Gastrocnemius medialis (tissue), 4 donors: ENCODE results near the gene TEKT1. TPM values are rescaled to one million over a fixed set of nuclear protein-coding genes. Genes with fewer than 3 reads are reported as not detected.
A peak's percentile ranks its signal among the peaks of the same experiment; 100 is the strongest.
"Not testable (repeated sequence)": the region's sequence is repeated elsewhere in the genome, so short reads cannot be mapped to it uniquely, and the experiment has no call there.

Source experiments
- ATAC-seq, 2 donors: fragments of 150-250 bp; one replicate each; pipeline ENCODE4 v1.9.1; 2016
- DNase-seq, 2 donors: peaks; one replicate each; pipeline ENCODE4 v3.0.0-alpha.2; 2019
- H3K27ac ChIP-seq, 4 donors: fragments of 200-600 bp; sonication (generic); 1 replicate in 1 of 4; 2 replicates in 3 of 4; pipeline ENCODE4 v1.5.1; 2016 to 2018; ENCODE audit warnings: mild to moderate bottlenecking in 2 of 4, moderate library complexity in 1 of 4
- H3K27me3 ChIP-seq, 3 donors: fragments of 200-600 bp; sonication (generic) in 2 of 3; 1 replicate in 1 of 3; 2 replicates in 2 of 3; pipeline versions ENCODE4 v1.5.1 to v1.6.0; 2016 to 2019; ENCODE audit warnings: mild to moderate bottlenecking in 1 of 3, moderate library complexity in 1 of 3
- H3K36me3 ChIP-seq, 2 donors: fragments of 200-600 bp; sonication (generic) in 1 of 2; one replicate each; pipeline ENCODE4 v1.5.1; 2017 to 2018
- H3K4me1 ChIP-seq, 2 donors: fragments of 200-600 bp; sonication (generic) in 1 of 2; one replicate each; pipeline ENCODE4 v1.5.1; 2016 to 2017; ENCODE audit warnings: mild to moderate bottlenecking in 2 of 2
- H3K4me3 ChIP-seq, 4 donors: fragments of 200-600 bp; sonication (generic) in 3 of 4; 1 replicate in 1 of 4; 2 replicates in 3 of 4; pipeline ENCODE4 v1.5.1; 2016 to 2019; ENCODE audit warnings: mild to moderate bottlenecking in 2 of 4
- H3K9me3 ChIP-seq, 3 donors: fragments of 200-600 bp; sonication (generic) in 2 of 3; 1 replicate in 1 of 3; 2 replicates in 2 of 3; pipeline ENCODE4 v1.5.1; 2016 to 2019
- CTCF ChIP-seq, 5 experiments: fragments of 450-650 bp in 3 of 5; fragments of 200-600 bp in 2 of 5; sonication (generic) in 2 of 5; IDR thresholded peaks in 4 of 5; conservative IDR thresholded peaks in 1 of 5; 1 replicate in 4 of 5; 2 replicates in 1 of 5; pipeline ENCODE4 v1.5.1; 2016 to 2019; ENCODE audit warnings: antibody characterized with exemption in 5 of 5, mild to moderate bottlenecking in 3 of 5, moderate library complexity in 3 of 5
- POLR2A ChIP-seq, 2 donors: fragments of 450-650 bp; IDR thresholded peaks; one replicate each; pipeline ENCODE4 v1.6.1; 2017; ENCODE audit warnings: antibody characterized with exemption in 2 of 2, mild to moderate bottlenecking in 2 of 2, moderate library complexity in 2 of 2
- in situ Hi-C, 4 donors: fragments of 200-750 bp; cut with MboI; loops; one replicate each; pipeline versions ENCODE4 v1.15.0 to v1.8.0; 2017; ENCODE audit warnings: low sequenced_read_pairs in 4 of 4
- intact Hi-C: fragments of 100-400 bp; cut with DNase I; formaldehyde crosslinking; loops from one replicate; pipeline ENCODE4 v1.15.1; 2023; ENCODE audit warnings: low total_unique reads
- total RNA-seq, 4 donors: library from RNA; depleted of rRNA; stranded (reverse); fragments of >200 nt; gene quantifications; one replicate each; pipeline versions ENCODE4 v1.1.0 to v1.2.3, GENCODE V29; 2016

The TEKT1 gene
- not detected for total RNA-seq

DNA sequence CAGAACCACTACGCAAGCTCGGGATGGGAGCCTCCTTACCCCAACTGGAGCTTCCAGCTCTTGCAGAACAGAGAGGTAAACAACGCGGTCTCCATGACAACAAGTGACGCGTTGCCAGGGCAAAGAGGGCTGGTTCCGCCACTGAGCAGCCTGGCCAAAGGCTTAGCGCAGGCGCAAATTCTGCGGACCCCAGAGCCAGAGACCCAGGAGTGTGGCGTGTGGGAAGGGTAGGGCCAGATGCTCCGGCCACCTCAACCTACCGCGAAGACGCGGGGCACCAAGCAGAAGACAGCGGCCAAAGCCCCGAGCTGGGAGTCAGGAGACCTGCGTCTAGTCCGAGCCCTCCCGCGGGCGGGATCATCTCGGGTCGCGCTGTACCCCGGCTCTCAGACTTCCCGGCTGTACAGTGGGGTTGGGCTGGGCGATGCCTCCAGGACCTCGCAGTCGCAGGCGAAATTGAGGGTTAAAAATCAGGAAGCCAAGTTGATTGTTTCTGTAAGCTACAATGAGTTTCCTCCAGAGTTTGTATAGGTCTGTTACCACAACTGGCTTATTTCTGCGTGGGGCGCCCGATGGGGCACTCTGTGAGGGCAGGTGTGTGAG is at the start of gene TEKT1:
Gene TEKT1 (minus strand): TSS at position 69 of the 603 bp plus-strand sequence. CDS start 1,353 bp downstream, outside the sequence.
- TF ChIP-seq CTCF (IDR thresholded peaks at IDR 0.05 in 4 of 5, conservative IDR thresholded peaks at IDR 0.05 in 1 of 5) (no peak), POLR2A (IDR thresholded peaks at IDR 0.05) (no peak)
- ATAC-seq (no peak), DNase-seq (peak; percentile 25 to 32)
- H3K4me1 ChIP-seq: no peaks in the 10 kb centered on the region
- in situ Hi-C loops: loop anchor here in 2 of 4 donors (25.0 kb wide), 2 partner anchors 144 to 169 kb away; partner anchors contain the start of genes C17orf100 (in 1 of the 2) and MED31 (in 1 of the 2)
- H3K27me3 ChIP-seq: peaks cover 27 to 51% (median 49%) of the 10 kb centered on the region in 3 donors
- H3K4me3 ChIP-seq: peak within 1 kb of the TSS in 3 of 4 donors; percentile 6 to 37 (median 23)
- H3K36me3 ChIP-seq: no peaks in the 10 kb centered on the region
- H3K9me3 ChIP-seq: no peaks in the 10 kb centered on the region
- intact Hi-C loops: no loop called here
- H3K27ac ChIP-seq: no peak within 1 kb of the TSS

DNA sequence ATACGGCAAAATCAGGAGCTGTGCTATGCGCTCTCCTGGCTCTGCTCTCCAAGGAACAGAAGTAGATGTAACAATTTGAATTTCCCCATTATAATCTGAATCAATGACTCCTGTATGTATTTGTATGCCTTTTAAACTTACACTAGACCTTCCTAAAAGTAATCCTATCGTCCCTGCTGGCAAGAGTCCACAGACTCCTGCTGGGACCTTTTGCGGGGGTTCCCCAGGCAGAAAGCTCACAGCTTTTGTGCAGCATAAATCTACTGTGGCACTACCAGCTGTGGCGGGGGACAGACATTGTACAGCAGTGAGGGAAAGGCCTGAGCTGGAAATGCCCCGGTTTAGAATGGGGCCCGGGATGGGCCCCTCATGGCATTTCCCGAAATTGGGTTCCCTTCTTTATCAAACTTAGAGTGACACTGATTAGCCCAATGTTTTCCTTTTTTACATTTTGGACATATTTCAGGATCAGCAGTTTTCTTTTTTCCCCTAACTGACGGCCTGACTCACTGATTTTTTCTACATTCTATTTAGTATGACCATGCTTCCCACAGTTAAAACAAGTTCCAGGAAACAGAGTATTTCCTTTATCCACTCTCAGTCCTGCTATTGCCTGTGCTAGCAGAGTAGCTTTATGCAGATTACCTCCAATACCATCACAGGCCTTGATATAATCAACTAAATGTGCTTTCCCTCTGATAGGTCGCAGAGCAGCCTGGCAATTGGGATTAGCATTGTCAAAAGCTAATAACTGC is 47.9 kb upstream of the TEKT1 start:
- intact Hi-C loops, in situ Hi-C loops, H3K27me3 ChIP-seq, H3K4me1 ChIP-seq, H3K27ac ChIP-seq, H3K36me3 ChIP-seq, H3K4me3 ChIP-seq, DNase-seq, H3K9me3 ChIP-seq, ATAC-seq: not testable (repeated sequence)

DNA sequence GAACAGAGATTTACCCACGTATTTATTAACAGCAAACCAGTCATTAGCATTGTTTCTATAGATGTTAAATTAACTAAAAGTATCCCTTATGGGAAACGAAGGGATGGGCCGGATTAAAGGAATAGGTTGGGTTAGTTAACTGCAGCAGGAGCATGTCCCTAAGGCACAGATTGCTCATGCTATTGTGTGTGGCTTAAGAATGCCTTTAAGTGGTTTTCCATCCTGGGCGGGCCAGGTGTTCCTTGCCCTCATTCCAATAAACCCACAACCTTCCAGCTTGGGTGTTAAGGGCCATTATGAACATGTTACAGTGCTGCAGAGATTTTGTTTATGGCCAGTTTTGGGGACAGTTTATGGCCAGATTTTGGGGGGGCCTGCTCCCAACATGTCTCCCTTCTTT is 43.7 kb upstream of the TEKT1 start:
- H3K36me3 ChIP-seq, H3K27ac ChIP-seq, DNase-seq, intact Hi-C loops, ATAC-seq, H3K4me1 ChIP-seq, H3K4me3 ChIP-seq, H3K27me3 ChIP-seq, in situ Hi-C loops, H3K9me3 ChIP-seq: not testable (repeated sequence)

DNA sequence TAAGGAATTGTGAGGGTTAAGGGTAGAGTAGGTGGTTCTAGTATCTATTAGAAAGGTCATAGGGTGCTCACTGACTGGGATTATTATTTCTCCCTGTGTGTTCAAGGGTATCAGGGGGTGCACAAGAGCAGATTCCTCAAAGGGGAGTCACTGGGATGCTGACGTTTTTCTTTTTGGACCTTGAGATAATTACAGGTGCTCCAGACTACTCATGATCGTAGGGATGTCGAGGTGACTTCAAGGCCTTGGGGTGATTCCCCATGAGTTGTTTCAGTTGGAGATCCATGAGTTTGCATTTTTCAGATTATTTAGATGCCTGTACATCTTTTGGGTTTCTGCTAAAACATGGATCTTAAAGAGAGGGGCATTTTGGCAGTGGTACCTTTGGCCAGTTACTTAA is 41.4 kb upstream of the TEKT1 start:
- no peaks in the 10 kb centered on the region for H3K9me3 ChIP-seq
- no peak overlapping the region for H3K4me3 ChIP-seq
- intact Hi-C loops: no loop called here
- DNase-seq (no peak), ATAC-seq (no peak)
- in situ Hi-C loops: no loop called here
- no peak overlapping the region for H3K27ac ChIP-seq
- no peaks in the 10 kb centered on the region for H3K36me3 ChIP-seq
- peaks cover 0 to 9% (median 4%) of the 10 kb centered on the region in 3 donors for H3K27me3 ChIP-seq
- TF ChIP-seq CTCF (IDR thresholded peaks at IDR 0.05 in 4 of 5, conservative IDR thresholded peaks at IDR 0.05 in 1 of 5) (no peak), POLR2A (IDR thresholded peaks at IDR 0.05) (no peak)
- no peaks in the 10 kb centered on the region for H3K4me1 ChIP-seq

DNA sequence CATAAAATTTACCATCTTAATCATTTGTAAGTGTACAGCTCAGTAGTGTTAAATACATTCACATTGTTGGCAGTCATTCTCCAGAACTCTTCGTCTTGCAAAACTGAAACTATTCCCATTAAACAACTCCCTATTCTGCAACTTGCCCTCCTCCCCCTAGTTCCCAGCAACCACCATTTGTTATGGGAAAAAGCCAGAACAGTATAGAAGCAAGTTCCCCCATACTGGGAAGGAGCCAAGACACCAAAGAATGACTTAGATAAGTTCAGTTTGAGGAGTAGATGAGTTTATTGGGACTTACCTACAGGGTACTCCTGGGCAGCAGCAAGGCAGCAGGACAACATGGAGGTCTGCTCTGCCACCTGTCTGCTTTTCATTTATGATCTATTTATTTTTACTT is 39.3 kb upstream of the TEKT1 start:
- Histone ChIP-seq H3K4me1 (no peaks in the 10 kb centered on the region), H3K9me3 (no peaks in the 10 kb centered on the region), H3K36me3 (no peaks in the 10 kb centered on the region), H3K27ac (no peak overlapping the region), H3K27me3 (peaks cover 0 to 17% (median 10%) of the 10 kb centered on the region in 3 donors), H3K4me3 (no peak overlapping the region)
- in situ Hi-C loops (no loop called here), intact Hi-C loops (no loop called here)
- no peak for DNase-seq
- ATAC-seq: no peak
- TF ChIP-seq CTCF (IDR thresholded peaks at IDR 0.05 in 4 of 5, conservative IDR thresholded peaks at IDR 0.05 in 1 of 5): no peak
- TF ChIP-seq POLR2A (IDR thresholded peaks at IDR 0.05): no peak
